Lower lobe of right lung (tissue), 2 donors: ENCODE measurements around the gene SPON1. TPM values are rescaled to one million over a fixed set of nuclear protein-coding genes. Genes with fewer than 3 reads are reported as not detected.

ENCODE experiments used
- ATAC-seq, 2 donors: fragments of 200-7000 bp; cut with Tn5 transposase; one replicate each; pipeline ENCODE4 v1.9.1; 2020 to 2022; ENCODE audit warnings: mild to moderate bottlenecking in 2 of 2, moderate library complexity in 2 of 2
- DNase-seq: peaks from one replicate; pipeline ENCODE4 v3.0.0-alpha.2; 2020
- H3K27ac ChIP-seq: fragments of 200-600 bp; one replicate; pipeline ENCODE4 v1.8.0; 2022
- H3K27me3 ChIP-seq: fragments of 200-600 bp; one replicate; pipeline ENCODE4 v1.8.0; 2022; ENCODE audit warnings: low read depth
- H3K36me3 ChIP-seq: fragments of 200-600 bp; one replicate; pipeline ENCODE4 v1.8.0; 2022; ENCODE audit warnings: mild to moderate bottlenecking
- H3K4me1 ChIP-seq: fragments of 200-600 bp; one replicate; pipeline ENCODE4 v1.8.0; 2022
- H3K4me3 ChIP-seq: fragments of 200-600 bp; one replicate; pipeline ENCODE4 v1.8.0; 2022; ENCODE audit warnings: mild to moderate bottlenecking
- H3K9me3 ChIP-seq: fragments of 200-600 bp; one replicate; pipeline ENCODE4 v1.8.0; 2022
- CTCF ChIP-seq: fragments of 200-600 bp; IDR thresholded peaks from one replicate; pipeline ENCODE4 v1.8.0; 2022; ENCODE audit warnings: antibody characterized with exemption, mild to moderate bottlenecking
- intact Hi-C: fragments of 100-400 bp; cut with DNase I; formaldehyde crosslinking; loops from one replicate; pipeline ENCODE4 v1.11.0; 2022
- total RNA-seq: library from RNA; stranded (reverse); fragmentation: NEBNext Ultra II Directional; extraction: Animal tissue kit (Norgen Biotek cat#: 25700); gene quantifications from one replicate; pipeline ENCODE4 v1.2.1, GENCODE V29; 2021
- donor health status: DM: no; HTN: yes; CAD: no; lungs with severe emphysema.

SPON1 gene
- total RNA-seq, 1 donor from 2014 or later, result 40.1 TPM

GRCh38 chr11:14042686-14043465, 80.4 kb downstream of the SPON1 start:
- no peak for ATAC-seq
- H3K27me3 ChIP-seq, result no peaks in the 10 kb centered on the region
- intact Hi-C loops, result no loop called here
- no peak for TF ChIP-seq CTCF
- H3K9me3 ChIP-seq, result no peaks in the 10 kb centered on the region
- H3K27ac ChIP-seq, result no peak overlapping the region
- H3K36me3 ChIP-seq, result no peaks in the 10 kb centered on the region
- H3K4me3 ChIP-seq, result no peak overlapping the region
- DNase-seq, result no peak
- no peaks in the 10 kb centered on the region for H3K4me1 ChIP-seq

- TF ChIP-seq CTCF, result no peak
- intact Hi-C loops, result no loop called here
- H3K36me3 ChIP-seq, result no peaks in the 10 kb centered on the region
- no peak overlapping the region for H3K4me3 ChIP-seq
- no peaks in the 10 kb centered on the region for H3K27me3 ChIP-seq
- H3K4me1 ChIP-seq, result no peaks in the 10 kb centered on the region
- no peak for ATAC-seq
- H3K9me3 ChIP-seq, result no peaks in the 10 kb centered on the region
- DNase-seq, result no peak
- H3K27ac ChIP-seq, result no peak overlapping the region
These were observed 82.4 kb downstream of the SPON1 start for GRCh38 chr11:14044916-14045315.

GRCh38 chr11:14045417-14045816, 82.9 kb downstream of the SPON1 start:
- ATAC-seq (no peak), DNase-seq (no peak)
- H3K27ac ChIP-seq, result no peak overlapping the region
- H3K36me3 ChIP-seq, result no peaks in the 10 kb centered on the region
- no peaks in the 10 kb centered on the region for H3K4me1 ChIP-seq
- H3K4me3 ChIP-seq, result no peak overlapping the region
- no peak for TF ChIP-seq CTCF
- H3K9me3 ChIP-seq, result no peaks in the 10 kb centered on the region
- no peaks in the 10 kb centered on the region for H3K27me3 ChIP-seq
- intact Hi-C loops, result no loop called here

- H3K4me3 ChIP-seq, result no peak overlapping the region
- TF ChIP-seq CTCF, result no peak
- no peak for ATAC-seq
- DNase-seq, result no peak
- H3K36me3 ChIP-seq, result no peaks in the 10 kb centered on the region
- no peaks in the 10 kb centered on the region for H3K9me3 ChIP-seq
- H3K4me1 ChIP-seq, result no peaks in the 10 kb centered on the region
- no peaks in the 10 kb centered on the region for H3K27me3 ChIP-seq
- no peak overlapping the region for H3K27ac ChIP-seq
- intact Hi-C loops, result no loop called here
These were observed 89.7 kb downstream of the SPON1 start for GRCh38 chr11:14052198-14052597.

GRCh38 chr11:14054116-14055107, 91.9 kb downstream of the SPON1 start:
- DNase-seq (no peak), ATAC-seq (peak in 1 of 2 donors; percentile 45)
- Histone ChIP-seq H3K36me3 (no peaks in the 10 kb centered on the region), H3K27ac (no peak overlapping the region), H3K4me1 (no peaks in the 10 kb centered on the region), H3K27me3 (no peaks in the 10 kb centered on the region), H3K9me3 (no peaks in the 10 kb centered on the region), H3K4me3 (no peak overlapping the region)
- TF ChIP-seq CTCF, result no peak
- intact Hi-C loops, result no loop called here
